HG03025 (cell line): ENCODE results near the gene IGSF9.

Experiments
- ATAC-seq: cut with Tn5 transposase; IDR thresholded peaks from one replicate; pipeline ENCODE4 v1.9.1; 2021; ENCODE audit warnings: mild to moderate bottlenecking, moderate library complexity; ENCODE audit not compliant: unreplicated experiment, low FRiP score

IGSF9 gene

DNA sequence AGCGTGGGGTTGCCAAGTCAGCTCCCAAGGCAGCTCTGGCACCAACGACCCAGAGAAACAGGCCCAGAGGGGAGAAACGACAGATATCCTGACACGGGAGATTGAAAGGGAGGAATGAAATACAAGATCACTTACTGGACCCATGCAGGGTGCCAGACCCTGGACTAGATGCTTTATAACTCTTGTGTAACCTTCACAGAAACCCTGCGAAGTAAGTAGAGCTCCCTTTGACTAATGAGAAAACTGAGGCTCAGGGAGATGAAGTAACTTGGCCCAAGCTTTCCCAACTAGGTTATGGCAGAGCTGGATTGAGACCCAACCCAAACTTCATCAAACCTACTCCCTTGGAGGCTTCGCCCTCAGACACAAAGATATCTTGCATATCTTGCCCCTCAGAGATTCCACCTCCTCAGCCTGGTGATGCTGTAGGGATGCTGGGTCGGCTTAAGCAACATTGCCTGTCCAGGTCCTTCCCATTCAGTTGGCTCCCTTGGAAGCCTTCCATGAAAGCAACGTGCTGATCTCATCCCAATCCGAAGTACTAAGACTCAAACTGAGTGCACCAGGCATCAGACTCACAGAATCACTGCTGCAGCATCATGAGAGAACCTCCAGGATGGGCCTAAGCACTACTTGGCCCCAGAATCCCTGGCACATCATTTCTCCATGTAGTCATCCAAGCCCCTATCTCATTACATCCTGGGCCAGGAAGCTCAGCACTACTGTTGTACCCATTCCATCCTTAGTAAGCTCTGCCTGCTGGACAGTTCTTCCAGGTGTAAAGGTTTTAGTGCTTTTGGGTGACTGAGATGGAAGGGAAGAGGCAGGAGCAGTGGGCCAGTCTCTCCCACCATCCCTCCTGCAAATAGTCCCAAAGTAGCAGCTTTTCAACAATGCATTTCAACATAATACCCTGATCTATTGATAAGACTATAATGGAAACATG lies 1.1 kb upstream of the IGSF9 start:
- no peak for ATAC-seq

DNA sequence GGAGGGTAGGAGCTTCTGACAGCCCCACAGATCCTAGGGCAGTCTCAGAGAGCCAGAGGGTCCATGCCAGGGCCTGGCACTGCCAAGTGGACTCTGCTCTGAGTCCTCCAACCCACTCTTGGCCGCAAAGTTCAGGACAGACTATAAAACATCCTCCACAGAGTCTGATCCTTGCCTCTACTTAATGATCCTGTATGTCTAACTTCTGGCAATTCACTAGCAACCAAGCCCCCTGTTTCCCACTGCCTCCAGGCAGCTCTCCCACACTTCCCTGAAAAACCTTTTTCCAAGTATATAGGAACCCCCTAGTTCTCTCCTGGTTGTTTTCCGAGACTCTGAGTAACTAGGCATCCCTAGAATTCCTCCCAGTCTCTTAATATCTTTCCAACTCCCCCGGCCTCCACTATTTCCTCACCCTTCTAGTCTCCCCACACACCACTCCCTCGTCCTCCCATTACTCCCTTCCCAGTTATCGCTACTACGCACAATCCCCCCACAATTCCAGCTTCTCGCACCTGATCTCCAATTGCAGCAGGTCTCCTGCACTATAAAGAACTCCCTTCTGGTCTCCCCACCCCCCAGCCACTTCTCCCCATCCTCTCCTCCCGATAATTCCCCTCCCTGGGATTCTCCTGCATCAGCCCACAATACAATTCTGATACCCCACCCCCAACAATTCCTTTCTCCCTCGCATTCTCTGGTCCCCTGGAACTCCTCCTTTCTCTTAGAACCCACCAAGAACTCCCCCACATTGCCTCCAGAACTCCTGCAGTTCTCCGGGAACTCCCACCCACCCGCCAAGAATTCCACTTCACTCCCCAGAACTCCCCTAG lies 574 bp downstream of the IGSF9 start:
- ATAC-seq, result no peak

DNA sequence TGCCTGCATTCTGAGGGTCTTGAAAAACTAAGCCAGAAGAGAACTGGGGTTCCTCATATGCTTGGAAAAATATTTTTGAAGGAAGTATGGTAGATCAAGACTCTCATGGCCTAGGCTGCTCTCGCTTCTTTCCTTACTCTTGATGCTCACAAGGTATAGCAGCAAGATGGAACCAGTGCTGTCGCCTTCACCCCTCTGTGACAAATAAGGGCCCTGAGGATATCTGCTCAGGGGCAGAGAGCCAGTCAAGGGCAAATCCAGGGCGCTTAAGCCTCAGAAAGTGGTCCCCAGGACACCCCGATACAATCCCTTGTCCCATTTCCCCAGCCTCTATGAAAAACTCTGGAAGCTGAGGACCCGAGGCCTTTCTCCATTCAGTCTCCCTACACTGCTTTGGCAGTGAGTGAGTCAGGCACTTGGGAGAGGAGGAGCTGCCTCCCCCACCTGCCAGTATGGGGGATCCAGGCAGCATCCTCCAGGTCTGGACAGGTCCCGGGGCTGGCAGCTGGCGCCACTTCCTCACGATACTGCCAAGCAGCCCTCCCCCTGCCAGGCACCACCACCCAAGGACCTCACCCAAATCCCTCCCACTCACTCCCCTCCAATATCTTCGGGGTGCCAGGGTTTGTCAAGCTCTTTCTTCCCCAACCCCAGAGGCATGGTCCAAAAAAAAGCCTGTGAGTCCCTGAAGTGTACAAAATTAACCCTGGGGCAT lies 1.3 kb downstream of the IGSF9 start:
- ATAC-seq, result no peak

DNA sequence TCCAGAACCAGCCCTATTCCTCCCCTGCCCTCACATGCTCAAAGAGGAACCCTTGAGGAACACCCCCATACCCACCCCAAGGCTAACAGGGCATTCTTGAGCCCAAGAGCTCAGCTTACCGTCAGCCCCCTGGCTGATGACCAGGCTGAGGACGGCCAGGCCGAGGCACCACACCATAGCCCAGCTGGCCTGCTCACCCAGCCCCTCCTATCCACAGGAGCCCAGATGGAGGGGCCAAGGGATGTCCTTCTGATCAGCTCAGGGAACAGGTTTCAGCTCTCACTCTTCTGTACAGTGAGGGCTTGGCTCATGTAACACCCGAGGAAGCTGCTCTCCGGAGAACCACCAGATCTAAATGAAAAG lies 2.2 kb downstream of the IGSF9 start:
- no peak for ATAC-seq

DNA sequence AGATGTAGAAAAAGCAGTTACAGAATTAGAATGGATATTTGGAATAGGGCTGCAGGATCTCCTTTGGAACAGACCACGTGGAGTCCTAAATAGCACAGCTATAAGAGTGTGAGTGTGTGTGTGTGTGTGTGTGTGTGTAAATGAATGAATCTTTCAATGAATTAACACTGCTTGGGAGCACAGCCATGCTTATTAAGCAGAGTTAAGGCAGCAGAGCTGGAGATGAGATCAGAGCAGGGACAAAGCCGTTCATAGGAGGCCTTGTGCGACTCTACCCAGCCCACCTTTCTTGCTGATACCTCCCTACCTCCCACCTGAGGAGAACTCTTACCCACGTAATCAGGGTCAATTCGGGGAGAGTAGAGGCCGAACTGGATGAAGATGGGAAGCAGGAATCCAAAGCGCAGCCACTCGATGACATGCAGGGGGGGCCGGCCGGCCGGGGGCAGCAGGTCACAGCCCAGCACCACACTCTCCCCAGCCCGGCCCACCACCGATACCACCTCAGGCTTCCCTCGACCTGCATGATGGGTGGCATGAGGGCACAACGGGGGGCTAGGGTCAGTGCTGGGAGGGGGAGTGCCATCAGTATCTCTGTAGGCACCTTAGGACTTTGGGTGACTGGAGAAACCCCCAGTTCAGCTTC lies 2.7 kb downstream of the IGSF9 start:
- ATAC-seq, result no peak

DNA sequence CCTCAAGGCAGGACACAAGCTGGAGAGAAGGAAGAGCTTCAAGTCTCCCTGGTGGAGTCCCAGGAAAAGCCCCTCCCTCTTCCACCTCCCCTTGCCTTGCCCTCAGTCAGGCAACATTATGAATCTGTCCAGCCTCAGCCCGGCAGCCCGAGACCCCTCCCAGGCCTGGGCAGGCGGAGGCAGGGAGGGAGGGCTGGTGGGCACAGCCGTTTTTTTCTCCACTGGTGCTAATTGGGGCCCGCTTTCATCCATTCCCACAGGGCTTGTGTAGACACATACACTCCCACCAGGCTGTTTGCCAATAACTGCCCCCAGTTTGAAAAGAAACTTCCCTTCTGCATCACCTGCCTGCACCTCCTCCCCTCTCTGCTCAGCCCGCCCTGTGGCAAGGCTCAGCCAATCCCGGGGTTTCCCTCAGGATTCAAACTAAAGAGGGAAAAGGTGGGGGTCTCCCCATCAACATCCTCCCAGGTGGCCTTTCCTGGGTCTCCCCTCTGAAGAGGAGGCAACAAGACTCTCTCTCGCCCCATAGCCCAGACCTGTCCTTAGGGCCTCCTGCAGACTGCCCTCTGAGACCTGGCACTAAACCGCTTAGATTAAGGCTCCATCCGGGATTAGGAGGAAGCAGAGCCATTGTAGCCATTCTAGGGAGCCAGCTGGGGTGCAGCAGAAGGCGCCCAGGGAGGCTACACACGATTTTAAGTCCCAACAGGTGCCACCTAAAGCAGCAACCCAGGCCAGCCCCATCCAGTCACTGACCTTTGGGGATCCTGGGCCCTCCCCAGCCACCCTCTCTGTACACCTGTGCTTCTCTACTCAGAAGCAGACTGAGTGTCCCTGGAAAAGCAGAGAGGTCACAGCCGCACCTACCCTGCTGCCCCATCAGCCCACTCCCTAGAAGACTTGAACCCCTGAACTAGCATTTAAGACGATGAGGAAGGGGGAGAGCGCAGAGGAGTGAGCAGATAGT lies 3.5 kb downstream of the IGSF9 start:
- ATAC-seq, result no peak

DNA sequence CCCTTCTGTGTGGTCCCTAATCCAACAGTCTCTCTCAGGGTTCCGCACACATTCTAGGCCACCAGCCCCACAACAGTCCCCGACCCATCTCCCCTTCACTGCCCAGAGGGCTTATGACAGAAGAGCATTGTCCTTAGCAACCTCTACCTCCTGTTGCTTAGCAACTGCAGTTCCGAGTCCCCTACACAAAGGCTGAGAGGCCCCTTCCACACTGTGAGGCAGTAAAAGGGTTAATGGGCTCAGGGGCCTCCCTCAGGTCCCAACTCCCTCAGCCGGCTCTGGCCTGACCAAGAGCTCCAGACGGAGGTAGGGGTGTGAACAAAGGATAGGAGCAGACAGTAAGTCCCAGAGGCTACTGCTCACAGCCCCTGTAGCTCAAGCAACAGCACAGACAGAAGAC lies 4.3 kb downstream of the IGSF9 start:
- ATAC-seq, result no peak

DNA sequence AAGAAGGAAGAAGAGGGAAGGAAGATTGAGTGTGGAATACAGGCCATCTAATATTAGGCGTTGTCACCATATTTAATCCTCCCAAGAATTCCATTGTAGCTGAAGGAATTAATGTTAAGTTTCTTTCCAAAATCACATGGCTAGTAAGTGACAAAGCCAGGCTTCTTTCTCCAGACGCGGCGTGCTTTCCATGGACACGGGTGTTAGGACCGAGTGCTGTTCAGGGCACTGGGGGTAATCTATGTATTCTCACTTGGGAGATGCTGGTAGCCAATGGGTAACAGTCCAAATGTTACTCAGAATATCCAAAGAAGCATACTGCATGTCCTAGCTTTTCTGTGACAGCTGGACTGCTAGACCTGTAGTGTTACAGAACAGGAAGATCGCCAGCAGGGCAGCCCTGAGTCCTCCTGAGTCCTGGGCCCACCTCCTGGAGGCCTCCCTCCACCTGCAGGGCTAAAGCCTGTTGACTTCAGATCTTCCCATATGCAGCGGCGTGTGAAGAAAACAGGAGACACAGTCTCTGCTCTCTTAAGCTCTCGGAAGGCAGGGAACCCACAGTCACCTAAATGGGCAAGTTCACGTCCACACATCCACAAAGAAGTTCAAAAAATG lies 5.3 kb downstream of the IGSF9 start:
- ATAC-seq, result no peak

DNA sequence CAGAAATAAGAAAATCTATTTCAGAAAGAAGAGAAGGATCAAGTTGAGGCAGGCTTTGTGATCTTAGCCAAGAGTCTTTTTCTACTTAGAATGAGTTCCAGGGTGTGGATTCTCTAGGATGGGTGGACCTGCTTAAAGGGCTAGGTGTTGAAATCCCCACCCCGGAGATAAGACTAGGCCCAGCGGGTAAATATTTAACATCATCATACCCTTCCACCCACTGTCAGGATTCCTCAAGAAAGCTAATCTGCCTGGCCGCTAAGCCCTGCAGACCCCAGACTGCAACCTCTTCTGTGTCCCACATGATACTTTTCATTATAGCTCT lies 5.8 kb downstream of the IGSF9 start:
- no peak for ATAC-seq

DNA sequence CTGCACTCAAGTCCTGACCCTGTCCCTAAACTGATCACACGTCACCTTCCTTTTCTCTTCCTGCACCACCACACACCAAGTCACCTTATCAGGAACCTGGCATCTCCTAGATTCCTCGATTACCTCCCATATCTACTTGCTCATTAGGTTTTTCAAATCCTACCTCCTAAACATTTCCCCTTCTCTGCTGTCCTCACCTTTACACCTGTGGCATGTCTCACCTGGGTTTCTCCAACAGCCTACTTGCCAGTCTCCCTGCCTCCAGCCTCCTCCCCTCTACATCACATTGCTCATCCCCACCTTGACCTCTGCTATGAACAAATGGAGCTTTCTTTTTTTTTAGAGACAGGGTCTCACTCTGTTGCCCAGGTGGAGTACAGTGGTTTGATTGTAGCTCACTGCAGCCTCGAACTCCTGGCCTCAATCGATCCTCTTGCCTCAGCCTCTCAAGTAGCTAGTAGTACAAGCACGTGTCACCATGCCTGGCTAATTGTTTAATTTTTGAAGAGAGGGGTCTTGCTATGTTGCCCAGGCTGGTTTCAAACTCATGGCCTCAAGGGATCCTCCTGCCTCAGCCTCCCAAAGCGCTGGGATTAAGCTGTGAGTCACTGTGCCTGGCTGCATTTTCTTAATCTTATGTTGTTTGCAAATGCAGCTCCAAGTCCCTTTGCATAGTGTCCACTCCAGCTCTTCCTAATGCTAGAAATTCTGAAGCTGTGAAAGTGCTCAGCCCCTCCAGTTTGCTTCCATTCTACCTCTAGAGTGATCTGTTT lies 6.3 kb downstream of the IGSF9 start:
- ATAC-seq, result no peak

DNA sequence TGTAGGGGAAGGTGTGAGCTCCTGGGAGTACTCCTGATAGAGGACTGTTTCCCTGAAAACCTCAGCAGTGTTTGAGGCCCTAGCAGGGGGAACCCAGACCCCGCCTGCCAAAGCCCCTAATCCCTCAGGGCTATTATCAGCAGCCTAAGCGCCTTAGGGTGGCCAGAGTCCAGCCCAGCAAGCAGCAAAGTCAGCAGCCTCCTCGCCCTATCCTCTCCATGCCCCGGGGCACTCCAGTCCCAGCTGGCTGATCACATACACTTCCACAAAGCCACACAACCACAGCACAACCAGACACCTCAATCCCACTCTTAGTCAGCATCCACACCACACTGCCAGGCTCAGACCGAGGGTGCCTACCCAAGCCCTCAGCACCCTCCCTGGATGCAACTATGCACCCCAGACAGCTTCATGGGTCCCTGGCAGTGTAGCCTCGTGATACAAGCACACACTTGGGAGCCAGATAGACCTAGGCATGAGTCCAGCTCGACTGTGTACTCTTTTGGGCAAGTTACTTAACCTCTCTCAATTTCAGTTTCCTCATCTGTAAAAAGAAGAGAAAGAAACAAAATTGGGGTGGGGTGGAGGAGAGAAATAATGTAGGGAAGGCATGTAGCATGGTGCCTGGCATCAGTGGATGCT lies 7.1 kb downstream of the IGSF9 start:
- no peak for ATAC-seq

DNA sequence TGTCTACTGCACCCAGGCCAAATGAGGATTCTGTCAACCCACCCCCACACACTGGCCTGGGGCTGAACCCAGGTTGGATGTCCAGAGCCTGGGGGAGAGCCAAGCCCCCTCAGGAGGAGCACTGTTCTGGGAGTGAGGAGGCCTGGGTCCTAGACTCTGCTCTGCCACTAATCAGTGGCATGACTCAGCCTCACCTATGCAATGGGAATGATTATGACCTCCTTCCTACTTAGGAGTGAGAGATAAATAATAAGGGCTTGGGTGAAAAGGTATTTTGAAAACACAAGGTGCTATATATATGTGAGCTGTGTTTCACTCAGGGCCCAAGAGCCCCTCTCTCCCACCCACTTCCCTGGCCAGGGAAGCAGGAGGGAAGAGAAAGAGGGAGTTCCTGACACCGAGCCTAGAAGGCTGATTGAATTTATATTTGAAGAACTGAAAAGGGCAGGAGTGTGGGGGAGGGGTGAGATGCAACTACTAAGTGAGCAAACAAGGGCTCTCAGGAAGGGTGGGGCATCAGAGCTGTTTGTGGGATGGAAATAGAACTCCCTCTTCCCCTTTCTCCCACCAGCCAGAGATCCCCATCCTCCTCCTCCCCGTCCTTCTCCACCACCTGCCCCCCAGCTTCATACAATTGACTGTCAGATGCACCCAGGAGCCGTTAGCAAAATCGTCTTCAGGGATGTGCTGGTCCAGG lies 8.2 kb downstream of the IGSF9 start:
- ATAC-seq, result no peak

DNA sequence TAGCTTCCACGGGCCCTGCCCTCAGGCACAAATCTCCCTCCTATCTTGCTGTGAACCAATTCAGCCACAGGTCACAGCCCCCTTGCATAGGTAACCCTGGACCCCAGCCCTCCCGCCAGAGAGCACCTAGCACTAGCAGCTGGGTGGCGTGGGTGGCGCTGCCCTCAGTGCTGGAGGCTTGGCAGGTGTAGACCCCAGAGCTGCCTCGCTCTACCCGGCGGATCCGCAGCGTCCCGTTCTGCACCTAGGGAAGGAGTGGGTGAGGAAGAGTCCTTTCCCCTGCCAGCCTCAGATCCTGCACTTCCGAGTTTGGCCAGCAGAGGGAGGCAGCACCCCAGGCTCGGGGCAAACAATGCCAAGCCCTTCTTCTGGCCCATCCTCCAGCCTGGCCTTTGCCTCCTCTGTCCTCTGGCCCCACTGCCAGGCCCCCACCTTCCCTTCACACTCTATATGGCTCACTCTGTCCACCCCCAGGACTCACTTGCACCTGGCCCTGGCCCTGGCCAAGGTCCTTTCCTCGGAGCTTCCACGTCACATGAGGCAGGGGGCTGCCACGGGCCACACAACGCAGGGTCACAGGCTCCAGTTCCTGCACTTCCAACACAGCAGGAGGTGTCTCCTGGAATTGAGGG lies 9.0 kb downstream of the IGSF9 start:
- no peak for ATAC-seq

DNA sequence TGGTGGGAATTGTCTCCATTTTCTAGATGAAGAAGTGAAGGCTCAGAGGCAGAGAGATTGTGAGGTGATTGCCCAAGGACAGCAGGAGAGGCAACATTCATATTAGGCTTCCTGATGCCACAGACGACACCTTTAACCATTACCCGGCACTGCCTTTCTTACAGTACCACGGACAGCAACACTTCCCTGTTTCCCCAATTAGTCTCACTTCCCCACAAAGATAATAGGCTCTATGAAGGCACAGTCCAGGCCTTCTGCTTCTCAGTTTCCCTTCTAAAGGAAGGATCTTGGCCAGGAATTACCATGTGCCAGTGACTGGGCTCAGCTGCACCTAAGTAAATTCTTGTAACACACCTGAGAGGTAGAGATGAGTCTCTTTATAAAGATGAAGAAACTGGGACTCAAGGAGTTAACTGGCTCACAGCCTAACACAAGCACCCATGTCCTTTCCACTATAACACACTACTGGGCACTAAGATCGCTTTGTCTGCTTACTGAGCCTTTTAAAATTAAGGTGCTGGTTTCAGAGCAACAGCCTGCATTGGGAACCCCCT lies 9.6 kb downstream of the IGSF9 start:
- ATAC-seq, result no peak

DNA sequence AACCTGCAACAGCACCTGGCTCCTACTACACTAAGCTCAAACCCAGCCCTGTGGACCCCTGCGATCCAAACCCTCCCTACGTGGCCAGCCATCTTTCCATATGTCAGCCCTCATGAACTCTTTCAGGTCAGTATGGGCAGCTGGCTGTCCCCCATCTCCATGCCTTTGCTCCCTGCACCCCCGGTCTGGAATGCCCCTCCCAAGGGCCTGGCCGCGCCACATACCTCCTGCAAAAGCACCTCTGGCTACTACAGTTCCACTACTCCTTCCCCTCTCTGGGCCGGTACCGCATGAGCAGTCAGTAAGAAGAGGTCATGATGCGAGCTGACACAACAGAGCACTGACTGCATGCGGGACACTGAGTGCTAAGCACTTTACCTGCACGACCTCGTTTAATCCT lies 10.1 kb downstream of the IGSF9 start:
- ATAC-seq, result no peak

DNA sequence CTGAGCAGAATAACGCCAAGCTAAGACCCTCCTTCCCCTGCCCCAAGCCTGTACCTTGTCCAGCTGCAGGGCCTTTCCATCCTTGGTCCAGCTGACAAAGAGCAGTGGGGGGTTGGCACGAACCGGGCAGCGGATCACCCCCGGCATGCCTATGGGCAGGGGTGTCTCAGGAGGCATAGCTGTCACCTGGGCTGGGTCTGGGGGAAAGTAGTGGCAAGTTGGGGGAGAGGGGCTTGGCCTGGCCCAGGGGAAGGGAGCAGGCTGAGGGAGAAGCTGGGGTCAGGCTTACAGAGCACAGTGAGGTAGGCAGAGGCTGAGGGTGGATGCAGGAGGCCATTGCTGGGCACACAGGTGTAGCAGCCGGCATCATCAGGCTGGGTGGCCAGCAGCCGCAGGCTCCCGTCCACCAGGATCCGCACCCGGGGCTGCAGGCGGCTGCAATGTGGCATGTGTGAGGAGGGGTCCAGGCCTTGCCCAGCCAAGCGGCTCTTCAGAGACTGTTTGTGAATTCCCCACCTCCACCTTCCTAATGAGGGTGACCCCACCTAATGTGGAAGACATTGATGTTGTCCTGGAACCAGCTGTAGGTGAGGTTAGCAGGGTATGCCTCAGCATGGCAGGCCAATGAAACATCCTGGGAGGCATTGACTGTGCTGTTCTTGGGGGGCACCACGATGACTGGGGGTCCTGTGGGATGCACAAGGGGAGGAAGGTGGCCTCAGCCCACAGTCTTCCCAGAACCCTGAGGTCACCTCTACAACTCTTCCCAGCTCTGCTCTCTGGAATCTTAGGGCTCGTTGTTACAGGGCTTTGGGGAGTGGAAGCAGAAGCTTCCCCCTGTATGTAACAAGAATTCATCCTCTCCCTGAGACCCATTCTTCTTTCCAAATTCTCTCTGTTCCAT lies 11.0 kb downstream of the IGSF9 start:
- no peak for ATAC-seq
